Trophoblast cell (in vitro differentiated cells and primary cell): ENCODE data around the gene NTM.

ENCODE experiments used
- DNase-seq, 2 donors: peaks; one replicate each; pipeline ENCODE4 v3.0.0-alpha.2; 2016
- H2AFZ ChIP-seq: 2 replicates; pipeline ENCODE4 v1.6.1; 2013; ENCODE audit warnings: low read length, moderate library complexity, mild to moderate bottlenecking; ENCODE audit not compliant: insufficient read depth, poor library complexity
- H2AK5ac ChIP-seq: 2 replicates; pipeline ENCODE4 v1.6.1; 2013; ENCODE audit warnings: mild to moderate bottlenecking, low read length
- H2BK120ac ChIP-seq: 2 replicates; pipeline ENCODE4 v1.6.1; 2013; ENCODE audit warnings: low read length, mild to moderate bottlenecking, moderate library complexity; ENCODE audit not compliant: insufficient read depth, poor library complexity
- H2BK12ac ChIP-seq: 2 replicates; pipeline ENCODE4 v1.6.1; 2013; ENCODE audit warnings: mild to moderate bottlenecking, low read length, moderate library complexity
- H2BK5ac ChIP-seq: 2 replicates; pipeline ENCODE4 v1.6.1; 2013; ENCODE audit warnings: low read length, low read depth, moderate library complexity, mild to moderate bottlenecking; ENCODE audit not compliant: poor library complexity
- H3K14ac ChIP-seq: 2 replicates; pipeline ENCODE4 v1.6.1; 2013; ENCODE audit warnings: mild to moderate bottlenecking, low read length
- H3K18ac ChIP-seq: 2 replicates; pipeline ENCODE4 v1.6.1; 2013; ENCODE audit warnings: mild to moderate bottlenecking, low read length
- H3K23ac ChIP-seq: 2 replicates; pipeline ENCODE4 v1.6.1; 2013; ENCODE audit warnings: low read length
- H3K27ac ChIP-seq: 2 replicates; pipeline ENCODE4 v1.5.1; 2013; ENCODE audit warnings: low read depth, mild to moderate bottlenecking, inconsistent platforms, low read length, moderate library complexity
- H3K27me3 ChIP-seq: 2 replicates; pipeline ENCODE4 v1.6.1; 2013; ENCODE audit warnings: inconsistent platforms, mild to moderate bottlenecking, low read length, moderate library complexity; ENCODE audit not compliant: insufficient read depth
- H3K36me3 ChIP-seq, 2 experiments: 1 replicate in 1 of 2; 2 replicates in 1 of 2; pipeline ENCODE4 v1.6.1; 2013; ENCODE audit warnings: low read length in 2 of 2, mild to moderate bottlenecking in 2 of 2, moderate library complexity in 1 of 2; ENCODE audit not compliant: insufficient read depth in 2 of 2, control insufficient read depth in 1 of 2
- H3K4ac ChIP-seq: 2 replicates; pipeline ENCODE4 v1.6.1; 2013; ENCODE audit warnings: low read depth, mild to moderate bottlenecking, low read length, moderate library complexity
- H3K4me1 ChIP-seq, 2 experiments: 1 replicate in 1 of 2; 2 replicates in 1 of 2; pipeline ENCODE4 v1.6.1; 2013; ENCODE audit warnings: low read length in 2 of 2, mild to moderate bottlenecking in 2 of 2, moderate library complexity in 1 of 2; ENCODE audit not compliant: insufficient read depth in 2 of 2, control insufficient read depth in 1 of 2
- H3K4me2 ChIP-seq: 2 replicates; pipeline ENCODE4 v1.6.1; 2013; ENCODE audit warnings: inconsistent platforms, mild to moderate bottlenecking, low read length, moderate library complexity
- H3K4me3 ChIP-seq: 2 replicates; pipeline ENCODE4 v1.5.1; 2013; ENCODE audit warnings: mild to moderate bottlenecking, low read depth, low read length, inconsistent platforms
- H3K79me1 ChIP-seq: one replicate; pipeline ENCODE4 v1.6.1; 2013; ENCODE audit warnings: low read length
- H3K79me2 ChIP-seq: 2 replicates; pipeline ENCODE4 v1.6.1; 2013; ENCODE audit warnings: low read length, mild to moderate bottlenecking; ENCODE audit not compliant: control insufficient read depth, insufficient read depth, poor library complexity
- H3K9ac ChIP-seq: 2 replicates; pipeline ENCODE4 v1.6.1; 2013; ENCODE audit warnings: mild to moderate bottlenecking, low read length
- H3K9me3 ChIP-seq: 2 replicates; pipeline ENCODE4 v1.6.1; 2013; ENCODE audit warnings: low read depth, mild to moderate bottlenecking, control low read depth, inconsistent platforms, low read length; ENCODE audit not compliant: insufficient read depth
- H4K12ac ChIP-seq: 2 replicates; pipeline ENCODE4 v1.6.1; 2013; ENCODE audit warnings: low read depth, mild to moderate bottlenecking, low read length, moderate library complexity
- H4K8ac ChIP-seq: 2 replicates; pipeline ENCODE4 v1.6.1; 2013; ENCODE audit warnings: low read depth, mild to moderate bottlenecking, low read length, moderate library complexity
- H4K91ac ChIP-seq: one replicate; pipeline ENCODE4 v1.6.1; 2013; ENCODE audit warnings: low read depth, mild to moderate bottlenecking, low read length, moderate library complexity
- WGBS: extraction: QIAGEN DNeasy Blood & Tissue Kit; methylation state at CpG from one replicate; pipeline ENCODE4 v1.1.7; 2013; ENCODE audit warnings: missing lambda C conversion rate; ENCODE audit not compliant: insufficient read length, insufficient coverage; ENCODE audit errors: extremely low coverage; 5-methylcytosine and 5-hydroxymethylcytosine counted together

The NTM gene

GRCh38 chr11:131945706-131946105 is 575.3 kb downstream of the NTM start:
- Histone ChIP-seq H3K9me3 (no peaks in the 10 kb centered on the region), H3K9ac (no peak overlapping the region), H3K4me2 (no peak overlapping the region), H2AK5ac (no peak overlapping the region), H3K27me3 (no peaks in the 10 kb centered on the region), H3K4ac (no peak overlapping the region), H3K4me3 (no peak overlapping the region), H3K4me1 (no peaks in the 10 kb centered on the region), H2BK5ac (no peak overlapping the region), H4K91ac (no peak overlapping the region), H3K27ac (no peak overlapping the region), H3K14ac (no peak overlapping the region), H2BK120ac (no peak overlapping the region), H3K18ac (no peak overlapping the region), H3K36me3 (no peaks in the 10 kb centered on the region), H4K12ac (no peak overlapping the region), H3K79me2 (no peaks in the 10 kb centered on the region), H3K79me1 (no peaks in the 10 kb centered on the region), H2BK12ac (no peak overlapping the region), H4K8ac (no peak overlapping the region), H2AFZ (no peak overlapping the region), H3K23ac (no peak overlapping the region)
- no CpG with 5 or more reads among the region's 7 CpGs for WGBS
- DNase-seq = no peak

- H3K14ac ChIP-seq = no peak overlapping the region
- H2BK12ac ChIP-seq = no peak overlapping the region
- H4K91ac ChIP-seq = no peak overlapping the region
- no peak overlapping the region for H3K9ac ChIP-seq
- WGBS = no CpG with 5 or more reads among the region's 2 CpGs
- H3K79me2 ChIP-seq = no peaks in the 10 kb centered on the region
- H3K4me2 ChIP-seq = no peak overlapping the region
- no peak overlapping the region for H3K4ac ChIP-seq
- H3K18ac ChIP-seq = no peak overlapping the region
- H2BK5ac ChIP-seq = no peak overlapping the region
- no peak overlapping the region for H2AFZ ChIP-seq
- no peak overlapping the region for H4K8ac ChIP-seq
- H3K27me3 ChIP-seq = no peaks in the 10 kb centered on the region
- no peak overlapping the region for H3K23ac ChIP-seq
- no peaks in the 10 kb centered on the region for H3K36me3 ChIP-seq
- H3K4me3 ChIP-seq = no peak overlapping the region
- no peak overlapping the region for H4K12ac ChIP-seq
- H2AK5ac ChIP-seq = no peak overlapping the region
- H2BK120ac ChIP-seq = no peak overlapping the region
- no peak for DNase-seq
- H3K27ac ChIP-seq = no peak overlapping the region
- H3K9me3 ChIP-seq = no peaks in the 10 kb centered on the region
- no peaks in the 10 kb centered on the region for H3K79me1 ChIP-seq
- no peaks in the 10 kb centered on the region for H3K4me1 ChIP-seq
Measured at GRCh38 chr11:131947511-131947910, 577.1 kb downstream of the NTM start.

GRCh38 chr11:131951121-131951520 is 580.7 kb downstream of the NTM start:
- H3K36me3 ChIP-seq = no peaks in the 10 kb centered on the region
- no peak for DNase-seq
- H4K12ac ChIP-seq = no peak overlapping the region
- H3K9ac ChIP-seq = no peak overlapping the region
- H2AK5ac ChIP-seq = no peak overlapping the region
- H3K4me1 ChIP-seq = no peaks in the 10 kb centered on the region
- H4K8ac ChIP-seq = no peak overlapping the region
- H3K4me2 ChIP-seq = no peak overlapping the region
- H3K14ac ChIP-seq = no peak overlapping the region
- no peak overlapping the region for H3K23ac ChIP-seq
- H3K4ac ChIP-seq = no peak overlapping the region
- no peak overlapping the region for H4K91ac ChIP-seq
- WGBS = no CpG with 5 or more reads among the region's 2 CpGs
- H3K27me3 ChIP-seq = no peaks in the 10 kb centered on the region
- no peaks in the 10 kb centered on the region for H3K79me2 ChIP-seq
- no peak overlapping the region for H3K27ac ChIP-seq
- no peak overlapping the region for H2BK120ac ChIP-seq
- no peak overlapping the region for H3K4me3 ChIP-seq
- H2BK12ac ChIP-seq = no peak overlapping the region
- no peak overlapping the region for H2AFZ ChIP-seq
- H3K79me1 ChIP-seq = no peaks in the 10 kb centered on the region
- H2BK5ac ChIP-seq = no peak overlapping the region
- H3K9me3 ChIP-seq = no peaks in the 10 kb centered on the region
- H3K18ac ChIP-seq = no peak overlapping the region

GRCh38 chr11:131954146-131954545 is 583.7 kb downstream of the NTM start:
- Histone ChIP-seq H3K9ac (no peak overlapping the region), H2AFZ (no peak overlapping the region), H3K4me1 (no peaks in the 10 kb centered on the region), H4K8ac (no peak overlapping the region), H2BK5ac (no peak overlapping the region), H4K91ac (no peak overlapping the region), H4K12ac (no peak overlapping the region), H2AK5ac (no peak overlapping the region), H3K4me2 (no peak overlapping the region), H3K79me2 (no peaks in the 10 kb centered on the region), H3K36me3 (no peaks in the 10 kb centered on the region), H3K79me1 (no peaks in the 10 kb centered on the region), H2BK120ac (no peak overlapping the region), H3K9me3 (no peaks in the 10 kb centered on the region), H3K27me3 (no peaks in the 10 kb centered on the region), H3K27ac (no peak overlapping the region), H3K4me3 (no peak overlapping the region), H3K18ac (no peak overlapping the region), H3K14ac (no peak overlapping the region), H3K4ac (no peak overlapping the region), H3K23ac (no peak overlapping the region), H2BK12ac (no peak overlapping the region)
- WGBS = no CpG with 5 or more reads among the region's 10 CpGs
- DNase-seq = no peak
